T-helper 22 cell (primary cell): ENCODE measurements around the gene SESN3.
A peak's percentile ranks its signal among the peaks of the same experiment; 100 is the strongest.

Source experiments
- DNase-seq: peaks from one replicate; pipeline ENCODE4 v3.0.0-alpha.2; 2020; ENCODE audit warnings: low read depth

Gene SESN3

DNA sequence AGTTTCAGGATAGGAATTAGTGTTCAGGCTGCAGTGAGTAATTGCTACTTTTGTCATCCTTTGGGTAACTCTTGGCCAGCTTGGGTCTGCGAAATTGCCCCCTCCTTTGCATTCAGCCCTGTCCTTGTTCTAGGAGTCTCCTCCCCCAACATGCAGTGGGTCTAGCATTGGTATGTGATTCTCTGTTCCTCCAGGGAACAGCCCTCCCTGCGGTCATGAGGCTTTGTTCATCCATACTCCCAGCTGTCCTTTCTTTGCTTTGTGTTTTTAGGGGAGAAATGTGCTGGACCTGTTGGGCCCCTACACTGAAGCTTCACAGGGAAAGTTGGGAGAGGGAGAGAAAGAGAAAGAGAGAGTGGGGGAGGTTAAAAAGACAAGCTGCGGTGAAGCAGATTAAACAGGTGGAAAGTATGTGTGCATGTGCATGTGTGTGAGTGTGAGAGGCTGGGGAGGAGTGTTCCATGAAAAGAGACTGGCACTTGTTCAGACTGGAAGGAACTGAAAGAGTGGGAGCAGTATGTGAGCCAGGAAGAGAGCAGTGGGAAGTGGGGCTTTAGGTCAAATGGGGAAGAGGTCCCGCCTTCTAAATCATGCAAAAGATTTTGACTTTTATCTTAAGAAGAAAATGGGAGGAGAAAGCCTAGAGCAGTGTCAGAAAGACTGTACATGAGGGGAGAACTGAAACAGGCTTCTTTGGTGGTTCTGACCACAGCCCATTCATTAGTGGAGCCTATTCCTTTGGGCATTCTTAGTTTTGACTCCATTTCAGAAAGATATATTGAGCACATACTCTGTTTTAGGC, 17.9 kb upstream of the SESN3 start:
- DNase-seq: no peak

DNA sequence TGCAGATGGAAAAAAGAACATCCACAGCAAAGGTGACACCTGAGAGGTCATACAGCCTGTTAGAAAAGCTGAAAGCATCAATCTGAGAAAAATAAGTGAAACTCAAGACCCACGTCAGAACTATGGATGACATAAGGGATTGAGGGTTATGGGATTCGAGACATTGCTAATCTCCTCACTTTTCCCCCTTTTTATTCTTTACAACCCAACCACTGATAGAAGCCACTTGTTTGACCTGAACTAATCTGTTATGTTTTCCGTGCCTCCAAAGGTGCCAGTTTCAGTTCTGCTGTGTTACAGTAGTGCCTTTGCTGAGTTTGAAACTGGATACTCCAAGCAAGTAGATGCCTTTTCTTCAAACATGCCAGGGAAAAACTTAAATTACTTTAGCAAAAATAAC, 16.9 kb upstream of the SESN3 start:
- DNase-seq: no peak

GRCh38 chr11:95247127-95247684, 16.2 kb upstream of the SESN3 start:
- no peak for DNase-seq

- DNase-seq: no peak
These were observed 14.6 kb upstream of the SESN3 start for GRCh38 chr11:95245581-95245980.

GRCh38 chr11:95245038-95245437, 14.0 kb upstream of the SESN3 start:
- no peak for DNase-seq

DNA sequence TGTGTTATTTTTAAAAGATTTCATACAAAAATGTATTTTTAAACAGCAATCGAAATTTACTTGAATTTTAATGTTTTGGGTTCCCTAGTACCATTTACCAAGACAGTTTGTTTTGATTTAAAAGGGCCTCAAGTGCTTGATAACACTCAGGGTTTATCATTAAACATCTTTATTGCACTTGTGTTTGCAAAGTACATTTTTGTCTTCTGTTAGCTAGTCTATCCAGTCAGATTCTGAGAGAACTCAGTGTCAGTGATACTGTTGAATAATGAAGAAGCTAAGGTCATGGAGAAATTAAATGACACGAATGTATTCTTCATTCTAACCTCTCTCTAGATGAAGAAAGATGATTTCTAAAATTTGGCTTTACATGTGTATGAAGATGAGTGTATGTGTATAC, 12.7 kb upstream of the SESN3 start:
- no peak for DNase-seq

- no peak for DNase-seq
These were observed 12.0 kb upstream of the SESN3 start for GRCh38 chr11:95242845-95243605.

- DNase-seq: no peak
These were observed 11.3 kb upstream of the SESN3 start for GRCh38 chr11:95242091-95242844.

- no peak for DNase-seq
These were observed 10.7 kb upstream of the SESN3 start for GRCh38 chr11:95241681-95242081.

DNA sequence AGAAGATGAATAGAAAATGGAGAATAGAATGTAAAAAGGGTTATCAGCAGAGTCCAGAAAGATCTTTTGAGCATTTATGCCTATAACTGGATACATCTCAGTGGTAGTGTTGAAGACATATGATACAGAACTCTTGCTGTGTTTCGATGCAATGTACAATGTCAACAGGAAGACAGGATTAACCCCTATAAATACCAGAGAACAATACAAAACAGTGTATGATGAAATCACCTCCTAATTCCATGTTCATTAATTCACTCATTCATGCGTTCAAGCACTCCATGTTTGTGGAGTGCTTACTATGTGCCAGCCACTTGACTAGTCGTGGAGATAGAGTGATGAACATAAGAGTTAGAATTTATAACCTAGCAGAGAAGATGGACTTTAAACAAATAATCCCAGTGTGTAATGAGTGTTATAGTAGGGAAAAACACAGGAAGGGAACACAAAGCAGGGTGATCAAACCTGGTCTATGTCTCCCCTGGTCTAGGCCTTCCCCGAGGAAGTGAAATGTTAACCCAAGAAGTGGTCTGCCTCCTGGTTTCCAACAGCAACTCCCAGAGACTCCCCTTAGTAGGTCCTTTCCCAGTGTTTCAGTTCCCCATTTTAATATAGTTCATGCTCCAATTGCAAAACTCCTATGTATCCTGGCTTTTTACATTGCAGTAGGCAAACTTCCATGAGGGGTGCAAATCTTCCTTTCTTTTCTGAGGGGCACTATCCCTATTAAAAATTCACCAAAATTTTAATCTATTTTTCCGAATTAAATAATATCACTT, 9.1 kb upstream of the SESN3 start:
- DNase-seq: no peak

GRCh38 chr11:95232666-95233065, 1.7 kb upstream of the SESN3 start:
- no peak for DNase-seq

DNA sequence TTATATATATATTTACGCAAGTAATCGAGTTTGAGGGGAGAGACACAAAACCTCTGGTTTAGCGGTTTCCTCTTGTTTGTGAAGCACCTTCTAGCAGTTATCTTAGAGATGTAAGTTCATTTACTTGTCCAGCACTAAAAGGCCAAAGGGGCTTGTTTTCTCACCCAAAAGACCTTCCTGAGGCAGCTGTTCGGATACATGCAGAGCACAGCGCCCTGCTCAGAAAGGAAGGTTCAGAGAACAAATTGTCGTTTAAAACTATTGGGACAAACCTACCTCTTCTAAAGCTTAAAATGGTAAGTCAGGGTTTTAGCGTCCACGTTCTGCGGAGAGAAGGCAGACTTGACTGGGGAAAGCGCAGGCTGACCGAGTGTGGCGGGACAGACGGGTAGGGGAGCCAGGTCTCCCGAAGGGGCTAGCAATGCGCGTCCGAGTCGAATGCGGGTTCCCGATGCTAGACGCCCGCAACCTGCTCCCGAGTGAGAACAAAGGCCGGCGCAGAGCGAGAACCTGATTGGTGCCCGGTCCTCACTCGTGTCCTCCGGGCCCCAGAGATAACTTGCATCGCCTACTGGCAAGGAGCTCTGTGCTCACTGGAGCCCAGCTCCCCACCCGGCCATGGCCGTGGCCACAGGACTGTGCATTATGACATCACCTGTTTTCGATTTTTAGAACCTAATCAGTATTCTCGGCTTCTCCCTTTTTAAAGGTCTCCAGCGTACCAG, 1.0 kb upstream of the SESN3 start:
- peak; percentile 55 for DNase-seq

- no peak for DNase-seq
These were observed 234 bp downstream of the SESN3 start for GRCh38 chr11:95230810-95231126.

- DNase-seq: peak; percentile 9
These were observed 801 bp downstream of the SESN3 start for GRCh38 chr11:95229993-95230809.

DNA sequence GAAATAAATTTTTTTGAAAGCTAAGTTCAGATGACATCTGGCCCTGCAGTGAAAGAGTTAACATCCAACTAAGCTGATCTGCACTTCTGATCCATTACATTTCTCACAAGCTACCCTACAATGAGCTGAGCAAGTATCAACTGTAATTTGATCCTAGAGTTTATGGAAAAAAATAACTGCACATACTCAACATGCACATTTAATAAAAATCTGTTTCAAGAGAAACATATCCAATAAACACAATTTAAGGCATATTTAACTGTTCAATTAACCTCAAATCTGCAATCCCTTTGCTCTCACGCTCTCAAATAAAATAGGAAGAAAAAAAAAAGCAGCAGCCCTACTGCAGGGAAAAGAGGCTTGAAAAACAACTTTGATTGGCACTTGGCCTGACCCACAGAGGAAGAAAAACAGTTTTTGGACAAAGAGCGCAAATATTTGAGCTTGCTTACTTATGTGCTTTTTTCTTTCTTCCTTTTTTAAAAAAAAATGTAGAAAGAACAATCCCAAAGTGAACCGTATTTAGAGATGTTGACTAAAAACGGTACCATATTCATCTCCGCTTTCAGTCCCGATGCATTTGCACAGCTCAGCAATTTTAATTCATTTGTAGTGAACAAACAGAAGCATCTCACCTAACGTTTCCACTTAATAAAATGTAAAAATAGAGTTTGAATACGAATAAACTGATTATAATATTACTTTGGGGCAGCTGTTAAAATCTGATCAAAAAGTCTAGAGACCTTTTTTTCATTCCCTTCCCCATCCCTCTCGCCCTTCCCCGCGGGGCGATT, 1.6 kb downstream of the SESN3 start:
- no peak for DNase-seq

- no peak for DNase-seq
These were observed 2.8 kb downstream of the SESN3 start for GRCh38 chr11:95228081-95228749.

DNA sequence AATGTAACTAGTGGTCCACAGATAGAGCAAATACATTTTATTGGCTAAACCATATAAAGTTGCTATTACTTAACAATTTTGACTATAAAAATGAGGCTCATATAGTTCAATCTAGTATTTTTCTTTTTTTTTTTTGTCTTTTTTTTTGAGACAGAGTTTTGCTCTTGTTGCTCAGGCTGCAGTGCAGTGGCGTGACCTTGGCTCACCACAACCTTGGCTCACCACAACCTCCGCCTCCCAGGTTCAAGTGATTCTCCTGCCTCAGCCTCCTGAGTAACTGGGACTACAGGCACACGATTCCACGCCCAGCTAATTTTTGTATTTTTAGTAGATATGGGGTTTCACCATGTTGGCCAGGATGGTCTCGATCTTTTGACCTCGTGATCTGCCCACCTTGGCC, 3.9 kb downstream of the SESN3 start:
- DNase-seq: peak; percentile 1

DNA sequence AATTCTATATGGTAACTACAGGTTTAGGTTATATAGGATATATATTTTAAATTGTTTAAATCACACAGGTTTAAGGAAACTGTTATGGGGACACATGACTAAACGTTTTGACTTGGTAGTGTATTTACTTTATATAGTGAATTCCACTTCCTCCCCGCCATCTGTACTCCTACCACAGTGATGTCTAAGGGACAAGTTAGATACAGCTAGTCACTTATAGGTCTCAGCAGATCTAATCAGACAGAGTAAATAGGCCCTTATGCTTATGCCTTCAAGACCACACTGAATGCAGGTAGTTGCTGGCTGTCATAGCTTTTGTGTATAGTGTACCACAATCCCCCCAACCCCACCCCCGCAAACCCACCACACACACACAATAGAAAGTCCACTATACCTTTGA, 8.2 kb downstream of the SESN3 start:
- no peak for DNase-seq

- no peak for DNase-seq
These were observed 11.4 kb downstream of the SESN3 start for GRCh38 chr11:95219599-95219998.
